Keratinocyte (primary cell): Measurements from ENCODE around the gene SAMD13. TPM values are rescaled to one million over a fixed set of nuclear protein-coding genes. Genes with fewer than 3 reads are reported as not detected.

Source experiments
- DNase-seq: peaks from one replicate; pipeline ENCODE4 v3.0.0-alpha.2; 2011; ENCODE audit warnings: low read depth, missing footprints, low spot score
- FAIRE-seq: peaks from 2 replicates; lab custom pipeline; 2011; peaks lifted over from hg19 to GRCh38; lab: Jason Lieb, UNC
- H2AFZ ChIP-seq: 2 replicates; pipeline ENCODE4 v1.6.0; 2012; ENCODE audit warnings: low read length, control low read depth, inconsistent platforms; ENCODE audit not compliant: control insufficient read depth
- H3K27ac ChIP-seq: 2 replicates; pipeline ENCODE4 v1.5.1; 2011; ENCODE audit warnings: low read length; ENCODE audit not compliant: control insufficient read depth, insufficient read depth
- H3K27me3 ChIP-seq: 3 replicates; pipeline ENCODE4 v1.6.0; 2011; ENCODE audit warnings: low read length; ENCODE audit not compliant: control insufficient read depth, insufficient read depth; ENCODE audit errors: extremely low read depth
- H3K36me3 ChIP-seq, 2 experiments: 2 replicates in 1 of 2; 3 replicates in 1 of 2; pipeline ENCODE4 v1.5.1; 2011; ENCODE audit warnings: low read length in 2 of 2, mild to moderate bottlenecking in 1 of 2; ENCODE audit not compliant: control insufficient read depth in 2 of 2, insufficient read depth in 2 of 2; ENCODE audit errors: extremely low read depth in 1 of 2
- H3K4me1 ChIP-seq: 3 replicates; pipeline ENCODE4 v1.5.1; 2011; ENCODE audit warnings: low read length; ENCODE audit not compliant: control insufficient read depth, insufficient read depth; ENCODE audit errors: extremely low read depth
- H3K4me2 ChIP-seq: 3 replicates; pipeline ENCODE4 v1.6.0; 2011; ENCODE audit warnings: low read depth, low read length; ENCODE audit not compliant: control insufficient read depth, insufficient read depth; ENCODE audit errors: extremely low read depth
- H3K4me3 ChIP-seq, 3 experiments: fragments of 200-600 bp in 1 of 3; sonication (generic) in 1 of 3; 2 replicates in 2 of 3; 3 replicates in 1 of 3; pipeline ENCODE4 v1.5.1; 2011 to 2016; ENCODE audit warnings: low read length in 3 of 3, mild to moderate bottlenecking in 3 of 3, control low read depth in 2 of 3, inconsistent platforms in 1 of 3, low read depth in 1 of 3, mixed read lengths in 1 of 3, mixed run types in 1 of 3, moderate library complexity in 1 of 3; ENCODE audit not compliant: control insufficient read depth in 2 of 3, insufficient read depth in 2 of 3; ENCODE audit errors: extremely low read depth in 1 of 3
- H3K79me2 ChIP-seq: 2 replicates; pipeline ENCODE4 v1.6.0; 2012; ENCODE audit warnings: low read length; ENCODE audit not compliant: control insufficient read depth, insufficient read depth
- H3K9ac ChIP-seq: 3 replicates; pipeline ENCODE4 v1.6.0; 2011; ENCODE audit warnings: low read length; ENCODE audit not compliant: control insufficient read depth, insufficient read depth; ENCODE audit errors: extremely low read depth
- H3K9me1 ChIP-seq: 3 replicates; pipeline ENCODE4 v1.6.0; 2011; ENCODE audit warnings: low read length; ENCODE audit not compliant: control insufficient read depth, insufficient read depth; ENCODE audit errors: extremely low read depth
- H3K9me3 ChIP-seq: 2 replicates; pipeline ENCODE4 v1.5.1; 2012; ENCODE audit warnings: low read depth, low read length; ENCODE audit not compliant: control insufficient read depth
- H4K20me1 ChIP-seq: 3 replicates; pipeline ENCODE4 v1.6.0; 2011; ENCODE audit warnings: low read length; ENCODE audit not compliant: control insufficient read depth, insufficient read depth; ENCODE audit errors: extremely low read depth
- EZH2 ChIP-seq: IDR thresholded peaks from one replicate; pipeline ENCODE4 v1.6.1; 2012; ENCODE audit warnings: inconsistent platforms, mild to moderate bottlenecking, low read length, moderate library complexity
- dilution Hi-C: fragments of 300-500 bp; cut with MboI; formaldehyde crosslinking; loops from one replicate; pipeline ENCODE4 v1.7.0; 2020; ENCODE audit warnings: low sequenced_read_pairs; ENCODE audit not compliant: extremely low pct_ligation_motif_present
- polyA plus RNA-seq, 5 experiments: library from polyadenylated mRNA; depleted of rRNA in 3 of 5; stranded (reverse) in 3 of 5; stranded (forward) in 1 of 5; unstranded in 1 of 5; fragments of >200 nt; gene quantifications; 1 replicate in 1 of 5; 2 replicates in 3 of 5; 3 replicates in 1 of 5; pipeline versions ENCODE4 v1.2.1 to v1.2.3, GENCODE V29; 2011 to 2012; ENCODE audit warnings: missing spikeins in 2 of 5, low read depth in 1 of 5, low replicate concordance in 1 of 5
- TF ChIP-seq, protein P1 (sequence below), 3 experiments: IDR thresholded peaks in 1 of 3; conservative IDR thresholded peaks in 1 of 3; optimal IDR thresholded peaks in 1 of 3; 2 replicates in 2 of 3; 3 replicates in 1 of 3; pipeline versions ENCODE3 to v1.5.1; 2011; ENCODE audit warnings: low read length in 3 of 3, mild to moderate bottlenecking in 3 of 3, moderate library complexity in 2 of 3, control low read depth in 1 of 3, inconsistent platforms in 1 of 3; ENCODE audit not compliant: insufficient read depth in 2 of 3; ENCODE audit errors: extremely low read depth in 1 of 3

Gene SAMD13
- polyA plus RNA-seq, 1 donor (not counting 4 experiments of a cell fraction or from before 2014, with no cell fraction given) = 0.75 TPM

DNA sequence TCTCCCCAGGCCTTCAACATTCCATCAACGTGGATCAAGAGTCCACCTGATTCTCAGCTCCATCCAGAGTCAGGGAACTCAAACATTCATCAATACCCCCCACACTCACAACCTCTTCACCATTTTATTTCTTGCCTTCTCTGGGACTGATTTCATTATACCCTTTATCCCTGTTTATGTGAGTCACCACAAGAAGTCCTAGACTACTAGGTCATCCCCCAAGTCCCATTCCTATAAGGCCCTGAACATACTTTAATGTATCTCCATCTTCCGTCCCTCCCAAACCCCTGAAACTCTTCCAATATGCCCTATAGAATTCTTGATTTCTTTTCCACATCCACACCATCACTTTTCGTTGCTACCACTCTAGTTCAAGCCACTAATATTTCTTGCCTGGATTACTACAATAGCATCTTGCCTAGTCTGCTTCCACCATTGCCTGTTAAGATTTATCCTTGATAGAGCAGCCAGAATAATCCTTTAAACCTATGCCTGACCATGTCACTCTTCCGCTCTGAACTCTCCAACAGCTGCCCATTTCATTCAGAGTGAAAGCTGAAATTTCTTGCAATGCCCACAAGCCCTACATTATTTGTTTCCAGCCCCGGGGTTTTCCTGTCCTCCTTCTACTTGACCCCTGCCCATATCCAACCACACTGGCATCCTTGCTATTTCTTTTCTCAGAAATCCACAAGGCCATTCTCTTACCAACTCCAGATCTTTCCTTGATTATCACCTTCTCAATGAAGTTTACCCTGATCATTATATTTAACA lies 9.4 kb upstream of the SAMD13 start:
- Histone ChIP-seq H3K79me2 (no peaks in the 10 kb centered on the region), H3K4me2 (no peak overlapping the region), H3K9ac (no peak overlapping the region), H3K9me1 (no peaks in the 10 kb centered on the region), H4K20me1 (no peaks in the 10 kb centered on the region), H3K9me3 (no peaks in the 10 kb centered on the region), H2AFZ (no peak overlapping the region), H3K36me3 (no peaks in the 10 kb centered on the region), H3K27ac (no peak overlapping the region), H3K4me1 (no peaks in the 10 kb centered on the region), H3K4me3 (no peak overlapping the region), H3K27me3 (no peaks in the 10 kb centered on the region)
- DNase-seq (no peak), FAIRE-seq (no peak)
- dilution Hi-C loops = no loop called here
- TF ChIP-seq EZH2 = no peak
- TF ChIP-seq, protein P1, sequence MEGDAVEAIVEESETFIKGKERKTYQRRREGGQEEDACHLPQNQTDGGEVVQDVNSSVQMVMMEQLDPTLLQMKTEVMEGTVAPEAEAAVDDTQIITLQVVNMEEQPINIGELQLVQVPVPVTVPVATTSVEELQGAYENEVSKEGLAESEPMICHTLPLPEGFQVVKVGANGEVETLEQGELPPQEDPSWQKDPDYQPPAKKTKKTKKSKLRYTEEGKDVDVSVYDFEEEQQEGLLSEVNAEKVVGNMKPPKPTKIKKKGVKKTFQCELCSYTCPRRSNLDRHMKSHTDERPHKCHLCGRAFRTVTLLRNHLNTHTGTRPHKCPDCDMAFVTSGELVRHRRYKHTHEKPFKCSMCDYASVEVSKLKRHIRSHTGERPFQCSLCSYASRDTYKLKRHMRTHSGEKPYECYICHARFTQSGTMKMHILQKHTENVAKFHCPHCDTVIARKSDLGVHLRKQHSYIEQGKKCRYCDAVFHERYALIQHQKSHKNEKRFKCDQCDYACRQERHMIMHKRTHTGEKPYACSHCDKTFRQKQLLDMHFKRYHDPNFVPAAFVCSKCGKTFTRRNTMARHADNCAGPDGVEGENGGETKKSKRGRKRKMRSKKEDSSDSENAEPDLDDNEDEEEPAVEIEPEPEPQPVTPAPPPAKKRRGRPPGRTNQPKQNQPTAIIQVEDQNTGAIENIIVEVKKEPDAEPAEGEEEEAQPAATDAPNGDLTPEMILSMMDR (optimal IDR thresholded peaks at IDR 0.05 in 1 of 3, IDR thresholded peaks at IDR 0.05 in 1 of 3, conservative IDR thresholded peaks at IDR 0.05 in 1 of 3; ENCODE audit: extremely low read depth in 1 of 3, insufficient read depth in 2 of 3, low read length in 3 of 3) = no peak

DNA sequence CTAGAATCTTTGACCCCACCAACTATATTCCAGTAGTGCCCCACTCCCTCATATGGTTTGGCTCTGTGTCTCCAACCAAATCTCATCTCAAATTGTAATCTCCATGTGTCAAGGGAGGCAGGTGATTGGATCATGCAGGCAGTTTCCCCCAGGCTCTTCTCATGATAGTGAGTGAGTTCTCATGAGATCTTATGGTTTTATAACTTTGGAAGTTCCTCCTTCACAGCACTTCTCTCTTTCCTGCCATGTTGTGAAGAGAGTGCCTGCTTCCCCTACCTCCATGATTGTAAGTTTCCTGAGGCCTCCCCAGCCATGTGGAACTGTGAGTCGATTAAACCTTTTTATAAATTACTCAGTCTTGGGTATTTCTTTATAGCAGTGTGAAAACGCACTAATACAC lies 7.7 kb upstream of the SAMD13 start:
- H3K4me1 ChIP-seq = peaks cover under 1% of the 10 kb centered on the region
- TF ChIP-seq, protein P1 (optimal IDR thresholded peaks at IDR 0.05 in 1 of 3, IDR thresholded peaks at IDR 0.05 in 1 of 3, conservative IDR thresholded peaks at IDR 0.05 in 1 of 3; ENCODE audit: extremely low read depth in 1 of 3, insufficient read depth in 2 of 3, low read length in 3 of 3) = no peak
- dilution Hi-C loops = no loop called here
- no peaks in the 10 kb centered on the region for H3K27me3 ChIP-seq
- no peaks in the 10 kb centered on the region for H3K9me1 ChIP-seq
- H3K4me2 ChIP-seq = no peak overlapping the region
- H4K20me1 ChIP-seq = no peaks in the 10 kb centered on the region
- no peak overlapping the region for H2AFZ ChIP-seq
- no peak overlapping the region for H3K9ac ChIP-seq
- FAIRE-seq (no peak), DNase-seq (no peak)
- H3K9me3 ChIP-seq = no peaks in the 10 kb centered on the region
- H3K27ac ChIP-seq = no peak overlapping the region
- H3K4me3 ChIP-seq = no peak overlapping the region
- no peaks in the 10 kb centered on the region for H3K79me2 ChIP-seq
- H3K36me3 ChIP-seq = no peaks in the 10 kb centered on the region
